GM12878 (cell line): ENCODE data around the gene EHBP1. TPM values are rescaled to one million over a fixed set of nuclear protein-coding genes. Genes with fewer than 3 reads are reported as not detected.

Experiments
- CEBPZ ChIP-seq: fragments of 150-350 bp; IDR thresholded peaks from 2 replicates; pipeline ENCODE4 v1.6.1; 2016; ENCODE audit warnings: low read depth, low read length
- NKRF ChIP-seq: fragments of 450-650 bp; conservative IDR thresholded peaks from 2 replicates; pipeline ENCODE4 v1.6.1; 2017; ENCODE audit warnings: mild to moderate bottlenecking, moderate library complexity
- PKNOX1 ChIP-seq: fragments of 450-650 bp; IDR thresholded peaks from 2 replicates; pipeline ENCODE4 v1.6.1; 2016; ENCODE audit warnings: mild to moderate bottlenecking
- RCOR1 ChIP-seq: conservative IDR thresholded peaks from 2 replicates; pipeline ENCODE4 v1.6.1; 2012; ENCODE audit warnings: low read depth, low read length, improper control_type of control experiment
- SIX5 ChIP-seq: IDR thresholded peaks from 2 replicates; pipeline ENCODE4 v1.6.1; 2011; ENCODE audit warnings: mild to moderate bottlenecking, low read depth, low read length, moderate library complexity; ENCODE audit not compliant: severe bottlenecking
- ZNF622 ChIP-seq: fragments of 450-650 bp; IDR thresholded peaks from 2 replicates; pipeline ENCODE4 v1.6.1; 2017; ENCODE audit warnings: mild to moderate bottlenecking, inconsistent platforms
- polyA plus RNA-seq, 11 experiments: library from polyadenylated mRNA; depleted of rRNA in 4 of 11; unstranded in 6 of 11; stranded (reverse) in 5 of 11; fragments of >200 nt; fragmentation: Nextera tagmentation in 4 of 11; fragmentation: Illumina TruSeq in 1 of 11; extraction: Ambion mirVana in 4 of 11; extraction: Trizol in 1 of 11; gene quantifications; 1 replicate in 1 of 11; 2 replicates in 10 of 11; pipeline versions ENCODE4 v1.2.1 to v1.2.3, GENCODE V29; 2011 to 2016; ENCODE audit warnings: inconsistent platforms in 2 of 11, missing spikeins in 2 of 11, low read depth in 1 of 11
- total RNA-seq, 4 experiments: library from RNA; depleted of rRNA in 3 of 4; stranded (reverse); fragments of >200 nt in 3 of 4; fragmentation: Illumina TruSeq in 1 of 4; extraction: Trizol in 1 of 4; gene quantifications; 2 replicates each; pipeline versions ENCODE4 v1.2.1 to v1.2.3, GENCODE V29; 2013 to 2021

Gene EHBP1
- total and polyA plus RNA-seq, 10 of the 15 experiments (the other 5 are each of a cell fraction or from before 2014, with no cell fraction given) = 5.7 to 26.1 (median 13.6) TPM

- no peak for TF ChIP-seq CEBPZ
- TF ChIP-seq NKRF = no peak
- no peak for TF ChIP-seq RCOR1
- TF ChIP-seq PKNOX1 = no peak
- no peak for TF ChIP-seq SIX5
- TF ChIP-seq ZNF622 = no peak
These were observed 149.3 kb downstream of the EHBP1 start (continued) for GRCh38 chr2:62854600-62855514.
